Activated CD4-positive, alpha-beta memory T cell treated with anti-CD3 and anti-CD28 coated beads, Interleukin-2, amount 10 ng/mL, durations not matched to agents 7 days and 5 days (primary cell): ENCODE measurements around the gene CD101. TPM values are rescaled to one million over a fixed set of nuclear protein-coding genes. Genes with fewer than 3 reads are reported as not detected.

Experiments used
- CTCF ChIA-PET: fragments of 350-600 bp; sonication (Branson Sonifier 250); formaldehyde crosslinking; loops from one replicate; lab custom pipeline; 2021; ENCODE audit warnings: antibody characterized with exemption, inconsistent platforms; lab: Charles Lee
- POLR2A ChIA-PET: fragments of 350-600 bp; sonication (Branson Sonifier 250); formaldehyde crosslinking; loops from one replicate; lab custom pipeline; 2021; ENCODE audit warnings: antibody characterized with exemption; lab: Charles Lee
- DNase-seq: peaks from one replicate; pipeline ENCODE4 v3.0.0-alpha.2; 2020
- H3K27ac Mint-ChIP-seq: one replicate; pipeline ENCODE4 v1.8.0; 2021; ENCODE audit warnings: mild to moderate bottlenecking, mixed read lengths
- H3K27me3 Mint-ChIP-seq: one replicate; pipeline ENCODE4 v1.8.0; 2021; ENCODE audit warnings: mixed read lengths
- H3K36me3 Mint-ChIP-seq: one replicate; pipeline ENCODE4 v1.8.0; 2021; ENCODE audit warnings: low read depth, mixed read lengths
- H3K4me1 Mint-ChIP-seq: one replicate; pipeline ENCODE4 v1.8.0; 2021; ENCODE audit warnings: mixed read lengths
- H3K4me3 Mint-ChIP-seq: one replicate; pipeline ENCODE4 v1.8.0; 2021; ENCODE audit warnings: mild to moderate bottlenecking, mixed read lengths
- H3K9me3 Mint-ChIP-seq: one replicate; pipeline ENCODE4 v1.8.0; 2021; ENCODE audit warnings: mixed read lengths
- total RNA-seq, 2 experiments: library from RNA; stranded (reverse); gene quantifications; one replicate each; pipeline ENCODE4 v1.2.3, GENCODE V29; 2021

Gene CD101
- total RNA-seq, 2 experiments from 2014 or later: 2.9 to 3.6 TPM

GRCh38 chr1:116988908-116989307 is 12.7 kb upstream of the CD101 start:
- Mint-ChIP-seq H3K9me3 (no peaks in the 10 kb centered on the region), H3K4me3 (no peak overlapping the region), H3K27me3 (peaks cover 2% of the 10 kb centered on the region), H3K27ac (no peak overlapping the region), H3K4me1 (peaks cover 29% of the 10 kb centered on the region), H3K36me3 (peaks cover 2% of the 10 kb centered on the region)
- CTCF ChIA-PET: no interaction called here
- POLR2A ChIA-PET: interaction anchor here (0.9 kb wide), 1 partner anchor 15 kb away, joined by 3 read pairs; no protein-coding TSS in a partner anchor
- DNase-seq: no peak

- Mint-ChIP-seq H3K27ac (no peak overlapping the region), H3K4me1 (peaks cover 29% of the 10 kb centered on the region), H3K9me3 (no peaks in the 10 kb centered on the region), H3K36me3 (no peaks in the 10 kb centered on the region), H3K27me3 (no peaks in the 10 kb centered on the region), H3K4me3 (no peak overlapping the region)
- DNase-seq: no peak
- CTCF ChIA-PET: no interaction called here
- POLR2A ChIA-PET: no interaction called here
Observed at GRCh38 chr1:116989835-116990234, 11.7 kb upstream of the CD101 start.

- H3K4me3 Mint-ChIP-seq: no peak overlapping the region
- POLR2A ChIA-PET: no interaction called here
- no peaks in the 10 kb centered on the region for H3K27me3 Mint-ChIP-seq
- CTCF ChIA-PET: no interaction called here
- no peak overlapping the region for H3K27ac Mint-ChIP-seq
- no peaks in the 10 kb centered on the region for H3K36me3 Mint-ChIP-seq
- peaks cover 29% of the 10 kb centered on the region for H3K4me1 Mint-ChIP-seq
- H3K9me3 Mint-ChIP-seq: no peaks in the 10 kb centered on the region
- no peak for DNase-seq
Observed at GRCh38 chr1:116990612-116991151, 10.9 kb upstream of the CD101 start.

- Mint-ChIP-seq H3K4me3 (no peak overlapping the region), H3K9me3 (no peaks in the 10 kb centered on the region), H3K27ac (no peak overlapping the region), H3K4me1 (peaks cover 25% of the 10 kb centered on the region), H3K27me3 (no peaks in the 10 kb centered on the region), H3K36me3 (no peaks in the 10 kb centered on the region)
- ChIA-PET CTCF (no interaction called here), POLR2A (no interaction called here)
- DNase-seq: no peak
Observed at GRCh38 chr1:116991171-116991845, 10.3 kb upstream of the CD101 start.

DNA sequence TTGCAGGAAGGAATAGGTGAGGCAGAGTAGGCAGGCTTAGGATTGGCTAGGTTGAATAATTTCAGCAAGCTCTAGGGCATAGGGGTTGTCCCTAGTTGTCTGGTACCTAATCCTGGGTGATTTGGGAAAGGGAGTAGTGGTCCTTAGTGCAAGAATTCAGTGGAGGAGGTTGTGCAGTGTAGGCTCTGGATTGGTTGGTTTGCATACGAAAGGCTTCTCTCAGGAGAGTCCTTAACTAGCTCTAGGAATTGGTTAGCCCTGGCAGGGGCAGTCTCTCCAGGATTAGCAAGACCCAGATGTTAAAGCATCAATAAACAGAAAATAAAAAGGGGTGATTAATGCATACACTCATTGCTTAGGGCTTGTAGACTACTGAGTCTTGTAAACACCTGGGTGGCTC is 9.6 kb upstream of the CD101 start:
- Mint-ChIP-seq H3K4me1 (peaks cover 18% of the 10 kb centered on the region), H3K36me3 (no peaks in the 10 kb centered on the region), H3K9me3 (no peaks in the 10 kb centered on the region), H3K27me3 (no peaks in the 10 kb centered on the region), H3K4me3 (no peak overlapping the region), H3K27ac (no peak overlapping the region)
- POLR2A ChIA-PET: no interaction called here
- CTCF ChIA-PET: no interaction called here
- no peak for DNase-seq

- ChIA-PET CTCF (no interaction called here), POLR2A (no interaction called here)
- Mint-ChIP-seq H3K36me3 (no peaks in the 10 kb centered on the region), H3K9me3 (no peaks in the 10 kb centered on the region), H3K4me3 (no peak overlapping the region), H3K4me1 (peaks cover 9% of the 10 kb centered on the region), H3K27me3 (peaks cover 4% of the 10 kb centered on the region), H3K27ac (no peak overlapping the region)
- DNase-seq: no peak
Observed at GRCh38 chr1:116993286-116993685, 8.3 kb upstream of the CD101 start.

DNA sequence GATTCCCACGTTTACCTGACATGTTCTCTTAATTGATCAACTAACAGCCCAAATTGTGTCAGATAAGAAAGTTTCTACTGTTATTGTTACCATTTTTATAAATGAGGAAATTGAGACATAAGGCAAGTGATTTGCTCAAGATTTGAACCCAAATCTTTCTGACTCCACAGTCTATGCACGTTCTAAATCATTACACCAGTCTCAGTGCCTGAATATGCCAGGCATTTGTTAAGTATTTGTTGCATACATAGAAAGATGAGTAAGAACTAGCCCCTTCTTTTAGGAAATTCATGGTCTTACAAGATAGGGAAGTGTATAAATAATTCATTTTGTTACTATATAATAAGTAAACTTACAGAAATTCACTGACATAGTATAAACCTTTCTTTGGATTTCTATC is 7.1 kb upstream of the CD101 start:
- Mint-ChIP-seq H3K4me1 (peaks cover 9% of the 10 kb centered on the region), H3K27me3 (peaks cover 4% of the 10 kb centered on the region), H3K36me3 (no peaks in the 10 kb centered on the region), H3K27ac (no peak overlapping the region), H3K4me3 (no peak overlapping the region), H3K9me3 (no peaks in the 10 kb centered on the region)
- no peak for DNase-seq
- ChIA-PET CTCF (no interaction called here), POLR2A (interaction anchor here (1.4 kb wide), 1 partner anchor 7 kb away, joined by 5 read pairs; no protein-coding TSS in a partner anchor)

DNA sequence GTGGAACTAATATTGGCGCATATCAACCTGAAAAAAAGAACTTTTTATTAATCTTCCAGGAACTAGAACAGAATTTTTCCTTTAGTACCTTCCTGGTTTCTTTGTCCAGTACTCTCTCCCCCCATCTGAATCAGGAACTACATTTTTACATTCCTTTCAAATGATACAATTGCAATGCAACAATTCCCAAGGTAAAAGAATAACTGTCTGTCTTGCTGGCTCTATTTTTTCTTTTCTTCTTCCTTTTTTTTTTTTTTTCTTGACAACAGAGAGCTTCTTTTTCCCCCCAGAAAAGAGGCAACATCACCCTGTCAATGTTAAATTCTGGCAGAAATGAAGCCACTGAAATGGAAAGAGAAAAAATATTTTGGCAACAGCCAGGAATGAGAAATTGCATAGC is 4.5 kb upstream of the CD101 start:
- Mint-ChIP-seq H3K9me3 (no peaks in the 10 kb centered on the region), H3K36me3 (peaks cover under 1% of the 10 kb centered on the region), H3K4me1 (peaks cover 20% of the 10 kb centered on the region), H3K27me3 (peaks cover 4% of the 10 kb centered on the region), H3K27ac (no peak overlapping the region), H3K4me3 (no peak overlapping the region)
- ChIA-PET POLR2A (interaction anchor here (1.0 kb wide), 1 partner anchor 11 kb away, joined by 3 read pairs; no protein-coding TSS in a partner anchor), CTCF (no interaction called here)
- no peak for DNase-seq

GRCh38 chr1:116997636-116998035 is 3.9 kb upstream of the CD101 start:
- Mint-ChIP-seq H3K27ac (no peak overlapping the region), H3K36me3 (peaks cover 3% of the 10 kb centered on the region), H3K4me3 (no peak overlapping the region), H3K4me1 (peaks cover 24% of the 10 kb centered on the region), H3K9me3 (no peaks in the 10 kb centered on the region), H3K27me3 (peaks cover 4% of the 10 kb centered on the region)
- CTCF ChIA-PET: no interaction called here
- POLR2A ChIA-PET: no interaction called here
- no peak for DNase-seq

DNA sequence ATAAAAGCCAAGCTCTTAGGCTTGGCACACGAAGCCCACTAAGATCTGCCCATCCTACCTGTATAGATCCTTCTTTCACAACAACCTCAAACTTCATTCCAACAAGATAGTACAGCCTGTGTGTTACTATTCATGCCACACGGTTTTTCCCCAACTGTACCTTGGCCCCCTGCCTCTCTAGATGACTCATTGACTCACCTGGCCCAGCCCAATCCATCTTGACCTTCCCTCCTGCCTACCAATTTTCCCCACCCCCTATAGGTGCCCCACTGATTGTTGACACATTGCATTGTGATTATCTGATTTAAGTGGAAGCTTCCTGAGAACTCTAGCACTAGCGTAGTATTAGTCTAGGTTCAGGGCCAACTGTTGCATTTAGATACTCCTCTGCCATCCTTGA is 2.0 kb upstream of the CD101 start:
- DNase-seq: no peak
- ChIA-PET POLR2A (interaction anchor here (1.0 to 3.1 kb wide), 2 partner anchors 13 to 231 kb away, joined by 4 to 19 read pairs; no protein-coding TSS in a partner anchor), CTCF (no interaction called here)
- Mint-ChIP-seq H3K9me3 (no peaks in the 10 kb centered on the region), H3K4me3 (no peak overlapping the region), H3K4me1 (peaks cover 30% of the 10 kb centered on the region), H3K27me3 (peaks cover 4% of the 10 kb centered on the region), H3K36me3 (peaks cover 3% of the 10 kb centered on the region), H3K27ac (no peak overlapping the region)

DNA sequence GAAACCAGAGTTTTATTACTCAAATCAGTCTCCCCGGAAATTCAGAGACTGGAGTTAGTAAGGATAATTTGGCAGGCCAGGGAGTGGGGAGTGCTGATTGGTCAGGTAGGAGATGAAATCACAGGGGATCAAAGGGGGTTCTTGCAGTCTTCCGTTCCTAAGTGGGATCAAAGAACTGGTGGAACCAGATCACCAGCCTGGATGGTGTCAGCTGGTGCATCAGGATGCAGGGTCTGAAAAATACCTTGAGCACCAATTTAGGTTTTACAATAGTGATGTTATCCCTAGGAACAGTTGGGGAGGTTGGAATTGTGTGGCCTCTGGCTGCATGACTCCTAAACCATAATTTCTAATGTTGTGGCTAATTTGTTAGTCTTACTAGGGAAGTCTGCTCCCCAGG is 1.4 kb upstream of the CD101 start:
- H3K4me1 Mint-ChIP-seq: peaks cover 30% of the 10 kb centered on the region
- H3K27me3 Mint-ChIP-seq: peaks cover 4% of the 10 kb centered on the region
- no peak overlapping the region for H3K4me3 Mint-ChIP-seq
- ChIA-PET POLR2A (interaction anchor here (1.0 to 3.1 kb wide), 2 partner anchors 14 to 232 kb away, joined by 4 to 19 read pairs; no protein-coding TSS in a partner anchor), CTCF (no interaction called here)
- no peak overlapping the region for H3K27ac Mint-ChIP-seq
- DNase-seq: no peak
- H3K9me3 Mint-ChIP-seq: no peaks in the 10 kb centered on the region
- peaks cover 3% of the 10 kb centered on the region for H3K36me3 Mint-ChIP-seq

GRCh38 chr1:117003223-117003875 is 1.8 kb downstream of the CD101 start:
- ChIA-PET POLR2A (interaction anchor here (0.6 to 1.5 kb wide), 4 partner anchors 11 to 57 kb away, joined by 3 to 6 read pairs (median 3); no protein-coding TSS in a partner anchor), CTCF (interaction anchor here (0.9 kb wide), 1 partner anchor 17 kb away, joined by 3 read pairs; no protein-coding TSS in a partner anchor)
- no peak for DNase-seq
- no peak overlapping the region for H3K4me3 Mint-ChIP-seq
- H3K9me3 Mint-ChIP-seq: no peaks in the 10 kb centered on the region
- H3K36me3 Mint-ChIP-seq: peaks cover 3% of the 10 kb centered on the region
- no peak overlapping the region for H3K27ac Mint-ChIP-seq
- H3K4me1 Mint-ChIP-seq: peaks cover 33% of the 10 kb centered on the region
- H3K27me3 Mint-ChIP-seq: peaks cover 13% of the 10 kb centered on the region

DNA sequence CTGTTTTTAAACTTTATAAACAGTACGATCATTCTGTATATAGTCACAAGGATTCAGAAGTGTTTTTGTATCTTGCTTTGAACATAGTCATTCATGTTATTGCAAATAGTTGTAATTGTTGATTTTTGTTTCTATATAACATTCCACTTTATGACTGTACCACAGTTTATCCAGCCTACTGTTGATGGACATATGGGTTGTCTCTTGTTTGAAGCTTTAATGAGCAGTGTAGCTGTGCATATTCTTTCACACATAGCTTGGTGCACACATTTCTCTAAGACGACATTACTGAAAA is 6.1 kb downstream of the CD101 start:
- Mint-ChIP-seq H3K27me3 (peaks cover 13% of the 10 kb centered on the region), H3K36me3 (no peaks in the 10 kb centered on the region), H3K4me1 (peaks cover 22% of the 10 kb centered on the region), H3K9me3 (no peaks in the 10 kb centered on the region), H3K27ac (no peak overlapping the region), H3K4me3 (no peak overlapping the region)
- DNase-seq: no peak
- ChIA-PET POLR2A (interaction anchor here (2.2 kb wide), 1 partner anchor 52 kb away, joined by 10 read pairs; the partner anchor contains the start of gene TTF2), CTCF (interaction anchor here (1.0 kb wide), 1 partner anchor 44 kb away, joined by 3 read pairs; no protein-coding TSS in a partner anchor)
